HepG2 (cell line): ENCODE results near the gene ZBTB46. TPM values are rescaled to one million over a fixed set of nuclear protein-coding genes. Genes with fewer than 3 reads are reported as not detected.
A peak's percentile ranks its signal among the peaks of the same experiment; 100 is the strongest.

Experiments used
- BRF2 ChIP-seq: sonication (generic); formaldehyde crosslinking; IDR thresholded peaks from 2 replicates; pipeline ENCODE4 v1.8.1; 2022; ENCODE audit warnings: mild to moderate bottlenecking, missing genetic modification reagents
- CCAR2 ChIP-seq: fragments of 200-400 bp; formaldehyde crosslinking; optimal IDR thresholded peaks from 2 replicates; pipeline ENCODE3; 2018; ENCODE audit warnings: low read depth, mild to moderate bottlenecking, low read length, moderate library complexity
- DBP ChIP-seq: sonication (generic); formaldehyde crosslinking; IDR thresholded peaks from 2 replicates; pipeline ENCODE4 v1.4.0; 2020; ENCODE audit warnings: missing genetic modification reagents; ENCODE audit errors: not compliant biosample characterization
- E2F5 ChIP-seq: sonication (generic); formaldehyde crosslinking; conservative IDR thresholded peaks from 2 replicates; pipeline ENCODE4 v1.4.0; 2020; ENCODE audit warnings: missing genetic modification reagents
- GATA4 ChIP-seq: sonication (generic); IDR thresholded peaks from 2 replicates; pipeline ENCODE4 v1.6.1; 2016; ENCODE audit warnings: antibody characterized with exemption, low read depth, borderline replicate concordance
- MAF1 ChIP-seq: sonication (generic); formaldehyde crosslinking; IDR thresholded peaks from 2 replicates; pipeline ENCODE4 v1.5.0; 2020; ENCODE audit warnings: missing genetic modification reagents, borderline replicate concordance
- MYNN ChIP-seq: sonication (generic); formaldehyde crosslinking; IDR thresholded peaks from 2 replicates; pipeline ENCODE4 v1.4.0; 2020; ENCODE audit warnings: mild to moderate bottlenecking, low read depth, missing genetic modification reagents
- NFRKB ChIP-seq: fragments of 450-650 bp; IDR thresholded peaks from 2 replicates; pipeline ENCODE4 v1.6.1; 2017
- NFYC ChIP-seq: IDR thresholded peaks from 2 replicates; pipeline ENCODE4 v1.6.1; 2016; ENCODE audit warnings: missing genetic modification reagents, missing compliant biosample characterization
- TEF ChIP-seq: sonication (generic); formaldehyde crosslinking; IDR thresholded peaks from 2 replicates; pipeline ENCODE4 v1.5.0; 2020; ENCODE audit warnings: missing genetic modification reagents
- TFE3 ChIP-seq: IDR thresholded peaks from 2 replicates; pipeline ENCODE4 v1.6.1; 2016
- ZBTB8A ChIP-seq: sonication (generic); formaldehyde crosslinking; IDR thresholded peaks from 2 replicates; pipeline ENCODE4 v1.4.0; 2020; ENCODE audit warnings: mild to moderate bottlenecking, low read depth, missing genetic modification reagents, borderline replicate concordance
- ZFP62 ChIP-seq: sonication (generic); formaldehyde crosslinking; IDR thresholded peaks from 2 replicates; pipeline ENCODE4 v1.4.0; 2020; ENCODE audit warnings: missing genetic modification reagents
- ZIK1 ChIP-seq: sonication (generic); formaldehyde crosslinking; IDR thresholded peaks from 2 replicates; pipeline ENCODE4 v1.5.0; 2020; ENCODE audit warnings: mild to moderate bottlenecking, low read depth, missing genetic modification reagents, borderline replicate concordance
- ZNF101 ChIP-seq: sonication (generic); formaldehyde crosslinking; IDR thresholded peaks from 2 replicates; pipeline ENCODE4 v1.4.0; 2020; ENCODE audit warnings: mild to moderate bottlenecking, low read depth, missing genetic modification reagents, borderline replicate concordance
- ZNF136 ChIP-seq: sonication (generic); formaldehyde crosslinking; IDR thresholded peaks from 2 replicates; pipeline ENCODE4 v1.8.1; 2022; ENCODE audit warnings: low read depth, mild to moderate bottlenecking, moderate library complexity, missing genetic modification reagents
- ZNF276 ChIP-seq: sonication (generic); formaldehyde crosslinking; IDR thresholded peaks from 2 replicates; pipeline ENCODE4 v1.4.0; 2020; ENCODE audit warnings: mild to moderate bottlenecking, low read depth, missing genetic modification reagents
- ZNF550 ChIP-seq: sonication (generic); formaldehyde crosslinking; IDR thresholded peaks from 2 replicates; pipeline ENCODE4 v1.4.0; 2020; ENCODE audit warnings: mild to moderate bottlenecking, missing genetic modification reagents, borderline replicate concordance
- ZNF879 ChIP-seq: sonication (generic); formaldehyde crosslinking; IDR thresholded peaks from 2 replicates; pipeline ENCODE4 v1.8.1; 2023; ENCODE audit warnings: missing genetic modification reagents
- ZSCAN12 ChIP-seq: sonication (generic); formaldehyde crosslinking; IDR thresholded peaks from 2 replicates; pipeline ENCODE4 v1.9.0; 2021; ENCODE audit warnings: mild to moderate bottlenecking, missing genetic modification reagents
- ZZZ3 ChIP-seq: sonication (generic); formaldehyde crosslinking; IDR thresholded peaks from 2 replicates; pipeline ENCODE4 v1.4.0; 2020; ENCODE audit warnings: missing genetic modification reagents, mild to moderate bottlenecking, borderline replicate concordance
- polyA plus RNA-seq, 8 experiments: library from polyadenylated mRNA; depleted of rRNA in 3 of 8; stranded (reverse) in 7 of 8; unstranded in 1 of 8; fragments of >200 nt; fragmentation: Illumina TruSeq in 4 of 8; extraction: Trizol in 4 of 8; gene quantifications; 2 replicates each; pipeline versions ENCODE4 v1.2.1 to v1.2.3, GENCODE V29; 2011 to 2016; ENCODE audit warnings: low read depth in 4 of 8, missing spikeins in 1 of 8, mixed read lengths in 1 of 8; ENCODE audit not compliant: insufficient read depth in 1 of 8
- total RNA-seq, 5 experiments: library from RNA; depleted of rRNA; stranded (reverse); fragments of >200 nt; fragmentation: Illumina TruSeq; extraction: Trizol; gene quantifications; 2 replicates each; pipeline ENCODE4 v1.2.3, GENCODE V29; 2016; ENCODE audit warnings: low read depth in 1 of 5

ZBTB46 gene
- total and polyA plus RNA-seq, 2 of the 13 experiments (the other 11 are each of a cell fraction or from before 2014, with no cell fraction given) = 1.6 to 13.5 TPM

GRCh38 chr20:63707558-63708300 lies 123.3 kb downstream of the ZBTB46 start, which contains the start of the genes ARFRP1 and ZGPAT (continued):
- TF ChIP-seq ZNF276 (CRISPR knock-in tag) = peak; percentile 91; the same call in 1 of the 2 replicates
- 0 out of 2 replicates have a peak, but pooled peaks have one; percentile 3 for TF ChIP-seq ZNF879
- no peak for TF ChIP-seq ZBTB8A (CRISPR knock-in tag)
- TF ChIP-seq CCAR2 = no peak
- peak; percentile 98 for TF ChIP-seq ZZZ3 (CRISPR knock-in tag)
- no peak for TF ChIP-seq ZNF101 (CRISPR knock-in tag)
- peak; percentile 84 for TF ChIP-seq TEF
- TF ChIP-seq E2F5 = peak; percentile 95
- TF ChIP-seq ZIK1 = peak; percentile 98
- peak; percentile 100 for TF ChIP-seq ZFP62
- TF ChIP-seq ZSCAN12 (CRISPR knock-in tag) = peak; percentile 68; the same call in 1 of the 2 replicates
- peak; percentile 56; the same call in 1 of the 2 replicates for TF ChIP-seq MYNN (CRISPR knock-in tag)
- TF ChIP-seq MAF1 (CRISPR knock-in tag) = peak; percentile 84
- TF ChIP-seq GATA4 = peak; percentile 18; the same call in 1 of the 2 replicates
- peak; percentile 21 for TF ChIP-seq DBP (CRISPR knock-in tag)
- TF ChIP-seq NFRKB = no peak
- peak; percentile 57; the same call in 1 of the 2 replicates for TF ChIP-seq NFYC
- TF ChIP-seq ZNF136 (CRISPR knock-in tag) = peak; percentile 81; the same call in 1 of the 2 replicates
- TF ChIP-seq TFE3 = peak; percentile 75; the same call in 1 of the 2 replicates
- TF ChIP-seq BRF2 (CRISPR knock-in tag) = peak; percentile 98
- TF ChIP-seq ZNF550 (CRISPR knock-in tag) = no peak
